ENCODE results near the gene RNF138.
A peak's percentile ranks its signal among the peaks of the same experiment; 100 is the strongest.

The RNF138 gene, protein sequence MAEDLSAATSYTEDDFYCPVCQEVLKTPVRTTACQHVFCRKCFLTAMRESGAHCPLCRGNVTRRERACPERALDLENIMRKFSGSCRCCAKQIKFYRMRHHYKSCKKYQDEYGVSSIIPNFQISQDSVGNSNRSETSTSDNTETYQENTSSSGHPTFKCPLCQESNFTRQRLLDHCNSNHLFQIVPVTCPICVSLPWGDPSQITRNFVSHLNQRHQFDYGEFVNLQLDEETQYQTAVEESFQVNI

GRCh38 chr18:32091724-32092421 lies at the start of gene RNF138:
RNF138 (plus strand) TSS chr18:32091874; CDS start chr18:32092777, 903 bp downstream.
- H3K9me3 ChIP-seq (ENCODE audit: control insufficient read depth, insufficient read depth, low read length) = no peaks in the 10 kb centered on the region
- H3K9ac ChIP-seq (ENCODE audit: low read depth, low read length) = peak within 1 kb of the TSS; percentile 96
- H3K36me3 ChIP-seq (ENCODE audit: insufficient read depth, low read length) = no peaks in the 10 kb centered on the region
- peaks cover 10% of the 10 kb centered on the region; the same call in 1 of the 2 replicates for H3K4me1 ChIP-seq (ENCODE audit: insufficient read depth, low read length)

DNA sequence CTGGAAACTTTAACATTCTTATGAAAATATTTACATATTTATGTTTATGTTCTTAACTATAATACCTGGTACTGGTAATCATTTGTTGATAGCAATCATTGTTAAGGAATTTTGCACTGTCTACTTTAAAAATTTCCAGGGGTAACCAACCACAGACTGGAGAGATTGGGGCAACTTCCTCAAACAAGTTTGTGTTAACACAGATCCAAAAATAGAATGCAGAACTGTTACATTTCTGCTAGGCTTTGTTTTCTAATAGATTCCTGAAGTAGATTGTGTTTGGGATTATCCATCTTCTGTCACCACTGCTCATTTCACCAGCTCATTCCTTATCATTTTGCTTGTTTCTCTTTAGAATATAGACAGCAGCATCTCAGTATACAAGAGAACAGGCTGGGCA lies 49.3 kb upstream of the RNF138 start:
- H3K9me3 ChIP-seq (ENCODE audit: control insufficient read depth, insufficient read depth, low read length) = no peaks in the 10 kb centered on the region
- H3K9ac ChIP-seq (ENCODE audit: low read depth, low read length) = no peak overlapping the region
- H3K4me1 ChIP-seq (ENCODE audit: insufficient read depth, low read length) = no peaks in the 10 kb centered on the region
- H3K36me3 ChIP-seq (ENCODE audit: insufficient read depth, low read length) = no peaks in the 10 kb centered on the region

DNA sequence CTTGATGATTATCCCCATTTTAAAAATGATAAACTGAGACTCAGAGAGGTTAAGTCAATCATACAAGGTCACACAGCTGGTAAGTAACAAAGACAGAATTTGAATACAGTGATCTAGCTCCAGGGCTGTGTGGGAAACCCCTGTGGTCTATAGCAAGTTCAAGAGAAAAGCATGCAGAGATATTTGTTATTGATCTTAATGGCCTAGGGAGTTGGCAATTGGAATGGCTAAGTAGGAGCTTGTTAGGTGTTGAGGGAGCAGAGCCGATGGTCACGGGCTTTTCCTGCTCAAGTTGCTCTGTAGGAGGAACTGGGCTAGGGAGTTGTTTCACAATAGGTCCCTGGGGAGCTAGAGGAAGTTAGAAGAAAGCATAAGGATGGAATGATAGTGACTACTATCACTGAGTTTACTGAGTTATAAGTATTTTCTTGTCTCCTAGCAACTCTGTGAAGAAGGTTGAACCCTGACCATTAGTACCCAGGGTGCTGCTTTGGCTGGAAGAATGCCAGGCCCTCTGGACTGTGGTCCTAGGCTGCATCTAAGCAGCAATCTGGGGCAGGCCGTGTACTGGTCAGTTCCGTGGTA lies 43.1 kb upstream of the RNF138 start:
- Histone ChIP-seq H3K9me3 (ENCODE audit: control insufficient read depth, insufficient read depth, low read length) (no peaks in the 10 kb centered on the region), H3K4me1 (ENCODE audit: insufficient read depth, low read length) (no peaks in the 10 kb centered on the region), H3K36me3 (ENCODE audit: insufficient read depth, low read length) (no peaks in the 10 kb centered on the region), H3K9ac (ENCODE audit: low read depth, low read length) (no peak overlapping the region)

- no peaks in the 10 kb centered on the region for H3K36me3 ChIP-seq (ENCODE audit: insufficient read depth, low read length)
- no peak overlapping the region for H3K9ac ChIP-seq (ENCODE audit: low read depth, low read length)
- no peaks in the 10 kb centered on the region for H3K9me3 ChIP-seq (ENCODE audit: control insufficient read depth, insufficient read depth, low read length)
- no peaks in the 10 kb centered on the region for H3K4me1 ChIP-seq (ENCODE audit: insufficient read depth, low read length)
Measured at GRCh38 chr18:32049393-32050171, 42.1 kb upstream of the RNF138 start.

DNA sequence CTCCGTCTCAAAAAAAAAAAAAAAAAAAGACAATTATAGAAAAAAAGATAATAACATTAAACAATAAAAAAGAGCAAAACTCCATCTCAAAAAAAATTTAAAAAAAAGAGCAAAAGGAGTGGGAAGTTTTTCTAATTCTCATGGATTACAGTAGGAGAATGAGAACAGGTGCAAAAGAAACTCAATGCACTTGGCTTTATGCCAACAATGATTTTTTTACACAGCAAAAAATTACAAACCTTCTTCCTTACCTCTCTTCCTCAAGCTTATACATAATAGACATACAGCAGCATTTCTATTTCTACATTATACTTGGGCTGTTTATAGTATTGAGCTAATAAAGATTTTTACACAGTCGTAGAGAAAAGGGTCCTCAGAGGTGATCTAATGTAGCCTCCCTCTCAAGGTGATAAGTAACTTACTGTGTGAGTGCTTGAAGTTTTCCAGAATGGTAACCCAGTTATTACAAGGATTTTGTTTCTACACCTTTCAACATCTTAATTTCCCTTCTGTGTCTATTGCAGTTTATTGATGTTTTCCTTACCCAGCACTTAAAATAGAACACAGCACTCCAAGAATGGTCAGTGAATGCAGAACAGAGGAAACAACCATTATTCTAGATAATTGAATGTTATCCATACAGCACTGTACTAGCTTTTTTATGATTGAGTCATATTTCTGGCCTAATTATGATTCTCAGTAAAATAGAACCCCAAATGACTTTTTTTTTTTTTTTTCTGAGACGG lies 34.9 kb upstream of the RNF138 start:
- no peaks in the 10 kb centered on the region for H3K36me3 ChIP-seq (ENCODE audit: insufficient read depth, low read length)
- peaks cover 5% of the 10 kb centered on the region for H3K4me1 ChIP-seq (ENCODE audit: insufficient read depth, low read length)
- H3K9me3 ChIP-seq (ENCODE audit: control insufficient read depth, insufficient read depth, low read length) = no peaks in the 10 kb centered on the region
- no peak overlapping the region for H3K9ac ChIP-seq (ENCODE audit: low read depth, low read length)

- Histone ChIP-seq H3K4me1 (ENCODE audit: insufficient read depth, low read length) (peaks cover 5% of the 10 kb centered on the region), H3K9me3 (ENCODE audit: control insufficient read depth, insufficient read depth, low read length) (no peaks in the 10 kb centered on the region), H3K9ac (ENCODE audit: low read depth, low read length) (no peak overlapping the region), H3K36me3 (ENCODE audit: insufficient read depth, low read length) (no peaks in the 10 kb centered on the region)
Measured at GRCh38 chr18:32057624-32058165, 34.0 kb upstream of the RNF138 start.

DNA sequence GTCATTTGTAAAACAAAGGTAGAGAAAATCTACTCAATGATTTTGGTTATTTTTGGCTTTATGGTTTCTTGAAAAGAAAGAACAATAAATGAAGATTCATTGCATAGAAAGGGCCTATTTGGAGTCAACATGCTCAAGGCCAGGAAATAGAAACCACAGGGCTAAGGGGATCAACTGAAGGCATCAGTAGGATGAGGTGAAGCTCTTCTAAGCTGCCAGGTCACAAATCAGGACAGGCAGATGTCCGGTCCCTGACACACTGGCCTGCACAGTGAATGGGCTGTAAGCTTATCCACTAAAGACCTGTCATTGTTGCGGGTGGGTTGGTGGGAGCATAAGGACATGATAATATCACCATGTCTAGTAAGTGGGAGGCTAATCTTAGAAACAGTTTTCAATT lies 31.6 kb upstream of the RNF138 start:
- H3K4me1 ChIP-seq (ENCODE audit: insufficient read depth, low read length) = peaks cover 5% of the 10 kb centered on the region
- no peak overlapping the region for H3K9ac ChIP-seq (ENCODE audit: low read depth, low read length)
- no peaks in the 10 kb centered on the region for H3K9me3 ChIP-seq (ENCODE audit: control insufficient read depth, insufficient read depth, low read length)
- H3K36me3 ChIP-seq (ENCODE audit: insufficient read depth, low read length) = no peaks in the 10 kb centered on the region

GRCh38 chr18:32067375-32068167 lies 24.1 kb upstream of the RNF138 start:
- Histone ChIP-seq H3K4me1 (ENCODE audit: insufficient read depth, low read length) (no peaks in the 10 kb centered on the region), H3K9ac (ENCODE audit: low read depth, low read length) (no peak overlapping the region), H3K36me3 (ENCODE audit: insufficient read depth, low read length) (no peaks in the 10 kb centered on the region), H3K9me3 (ENCODE audit: control insufficient read depth, insufficient read depth, low read length) (no peaks in the 10 kb centered on the region)

- Histone ChIP-seq H3K9ac (ENCODE audit: low read depth, low read length) (no peak overlapping the region), H3K4me1 (ENCODE audit: insufficient read depth, low read length) (no peaks in the 10 kb centered on the region), H3K9me3 (ENCODE audit: control insufficient read depth, insufficient read depth, low read length) (no peaks in the 10 kb centered on the region), H3K36me3 (ENCODE audit: insufficient read depth, low read length) (no peaks in the 10 kb centered on the region)
Measured at GRCh38 chr18:32072321-32072720, 19.4 kb upstream of the RNF138 start.

DNA sequence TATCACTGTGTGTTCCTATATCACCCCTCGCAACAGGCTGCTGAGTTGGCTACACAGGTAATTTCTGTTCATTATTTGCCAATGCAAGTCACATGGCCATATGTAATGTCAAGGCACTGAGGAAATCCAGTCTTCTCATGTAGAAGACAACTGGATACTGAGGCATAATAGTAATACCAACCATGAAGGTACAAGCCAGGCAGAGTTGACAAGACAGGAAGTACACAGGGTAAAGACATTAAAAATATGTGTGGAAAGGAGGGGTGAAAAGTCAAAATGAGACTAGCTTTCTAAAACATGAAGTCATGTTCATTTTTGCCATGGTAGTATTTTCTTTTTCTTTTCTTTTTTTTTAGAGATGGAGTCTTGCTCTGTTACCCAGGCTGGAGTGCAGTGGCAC lies 17.5 kb upstream of the RNF138 start:
- H3K36me3 ChIP-seq (ENCODE audit: insufficient read depth, low read length) = no peaks in the 10 kb centered on the region
- no peak overlapping the region for H3K9ac ChIP-seq (ENCODE audit: low read depth, low read length)
- H3K4me1 ChIP-seq (ENCODE audit: insufficient read depth, low read length) = no peaks in the 10 kb centered on the region
- H3K9me3 ChIP-seq (ENCODE audit: control insufficient read depth, insufficient read depth, low read length) = no peaks in the 10 kb centered on the region

GRCh38 chr18:32078845-32079244 lies 12.8 kb upstream of the RNF138 start:
- Histone ChIP-seq H3K36me3 (ENCODE audit: insufficient read depth, low read length) (no peaks in the 10 kb centered on the region), H3K9me3 (ENCODE audit: control insufficient read depth, insufficient read depth, low read length) (no peaks in the 10 kb centered on the region), H3K9ac (ENCODE audit: low read depth, low read length) (no peak overlapping the region), H3K4me1 (ENCODE audit: insufficient read depth, low read length) (no peaks in the 10 kb centered on the region)

- H3K4me1 ChIP-seq (ENCODE audit: insufficient read depth, low read length) = no peaks in the 10 kb centered on the region
- no peak overlapping the region for H3K9ac ChIP-seq (ENCODE audit: low read depth, low read length)
- H3K9me3 ChIP-seq (ENCODE audit: control insufficient read depth, insufficient read depth, low read length) = no peaks in the 10 kb centered on the region
- H3K36me3 ChIP-seq (ENCODE audit: insufficient read depth, low read length) = no peaks in the 10 kb centered on the region
Measured at GRCh38 chr18:32081881-32082280, 9.8 kb upstream of the RNF138 start.

DNA sequence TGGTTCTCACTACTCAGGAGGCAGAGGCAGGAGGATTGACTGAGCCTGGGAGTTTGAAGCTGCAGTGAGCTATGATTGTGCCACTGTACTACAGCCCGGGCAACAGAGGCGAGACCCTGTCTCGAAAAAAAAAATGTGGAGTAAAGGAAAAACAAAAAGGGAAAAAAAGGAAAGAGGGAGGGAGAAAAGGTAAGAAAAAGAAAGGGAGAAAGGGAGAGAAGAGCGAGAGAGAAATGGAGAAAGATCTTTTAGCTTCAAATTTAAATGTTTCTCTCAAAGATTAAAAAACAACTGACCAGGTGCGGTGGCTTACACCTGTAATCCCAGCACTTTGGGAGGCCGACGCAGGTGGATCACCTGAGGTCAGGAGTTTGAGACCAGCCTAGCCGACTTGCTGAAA lies 7.9 kb upstream of the RNF138 start:
- Histone ChIP-seq H3K36me3 (ENCODE audit: insufficient read depth, low read length) (no peaks in the 10 kb centered on the region), H3K9ac (ENCODE audit: low read depth, low read length) (no peak overlapping the region), H3K4me1 (ENCODE audit: insufficient read depth, low read length) (no peaks in the 10 kb centered on the region), H3K9me3 (ENCODE audit: control insufficient read depth, insufficient read depth, low read length) (no peaks in the 10 kb centered on the region)
